NCI-H1436 treated with DMSO at 0.1 percent for 48 hours (cell line): ENCODE measurements around the gene CAMKMT.
A peak's percentile ranks its signal among the peaks of the same experiment; 100 is the strongest.

Experiments
- DNase-seq: peaks from one replicate; lab custom pipeline; 2025; lab: John Stamatoyannopoulos, UW

Gene CAMKMT

DNA sequence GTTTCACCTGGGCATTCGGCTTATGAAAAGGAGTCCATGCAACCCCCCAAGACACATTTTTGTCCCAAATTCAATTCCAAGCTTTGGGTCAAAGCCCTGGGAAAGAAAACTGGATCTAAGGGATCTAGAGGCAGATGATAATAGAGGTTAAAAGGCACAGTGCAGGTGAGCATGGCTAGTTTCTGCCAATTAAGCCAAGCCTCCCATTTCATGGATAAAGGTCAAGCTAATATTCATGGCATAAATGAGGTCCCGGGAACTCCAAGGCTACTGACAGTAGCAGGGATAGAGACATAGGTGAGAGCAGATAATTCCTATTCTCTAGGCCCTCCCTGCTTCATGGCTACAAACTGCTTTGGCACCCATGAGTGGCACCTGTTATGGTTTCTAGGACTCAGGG lies 83.1 kb downstream of the CAMKMT start:
- no peak for DNase-seq

DNA sequence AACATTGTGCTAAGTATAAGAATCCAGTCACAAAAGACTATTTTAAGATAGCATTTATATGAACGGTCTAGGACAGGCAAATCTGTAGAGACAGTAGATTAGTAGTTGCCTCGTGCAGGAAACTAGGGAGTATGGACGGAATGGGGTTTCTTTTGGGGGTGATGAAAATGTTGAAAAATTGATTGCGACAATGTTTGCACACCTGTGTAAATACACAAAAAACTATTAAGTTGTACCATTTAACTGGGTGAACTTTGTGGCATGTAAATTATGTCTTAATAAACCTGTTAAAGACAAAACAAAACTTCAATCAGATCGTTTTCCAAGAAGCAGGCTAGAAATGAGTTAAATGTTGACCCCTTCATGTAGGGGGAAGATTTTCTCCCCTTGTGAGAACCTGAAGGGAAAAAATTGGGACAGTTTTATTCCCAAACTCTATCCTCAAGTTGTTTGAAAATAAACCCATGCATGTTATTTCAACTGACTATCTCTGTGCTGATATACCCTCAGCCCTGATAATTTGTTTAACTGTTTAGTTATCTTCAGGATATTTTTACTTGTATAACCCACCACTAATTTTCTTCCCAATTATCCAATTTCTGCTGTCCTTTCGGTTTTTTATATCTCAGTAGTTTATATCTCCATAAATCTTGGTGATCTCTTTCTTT lies 87.2 kb downstream of the CAMKMT start:
- no peak for DNase-seq

- no peak for DNase-seq
These were observed 88.3 kb downstream of the CAMKMT start for GRCh38 chr2:44450082-44450481.

GRCh38 chr2:44450806-44451205 lies 89.1 kb downstream of the CAMKMT start:
- no peak for DNase-seq

- no peak for DNase-seq
These were observed 90.4 kb downstream of the CAMKMT start for GRCh38 chr2:44452069-44452583.

GRCh38 chr2:44453259-44453658 lies 91.5 kb downstream of the CAMKMT start:
- DNase-seq: no peak

DNA sequence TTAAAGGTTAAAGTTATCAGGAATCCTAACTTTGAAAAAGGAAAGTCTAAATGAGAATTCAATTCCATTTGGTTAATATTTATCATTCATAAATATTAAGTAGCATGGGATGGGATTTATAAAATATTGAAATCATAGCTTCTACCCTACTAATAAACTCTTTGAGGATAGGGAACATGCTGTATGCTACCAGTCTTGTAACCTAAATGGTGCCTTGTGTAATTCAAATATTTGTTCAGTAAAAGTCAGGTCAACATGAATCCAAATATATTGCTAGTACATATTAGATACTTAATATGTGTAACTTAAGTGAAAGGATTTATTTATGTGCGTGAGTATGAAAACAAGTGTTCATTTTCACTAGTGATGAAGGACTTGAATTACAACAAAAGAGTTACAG lies 94.1 kb downstream of the CAMKMT start:
- no peak for DNase-seq

- DNase-seq: no peak
These were observed 95.2 kb downstream of the CAMKMT start for GRCh38 chr2:44456946-44457345.

DNA sequence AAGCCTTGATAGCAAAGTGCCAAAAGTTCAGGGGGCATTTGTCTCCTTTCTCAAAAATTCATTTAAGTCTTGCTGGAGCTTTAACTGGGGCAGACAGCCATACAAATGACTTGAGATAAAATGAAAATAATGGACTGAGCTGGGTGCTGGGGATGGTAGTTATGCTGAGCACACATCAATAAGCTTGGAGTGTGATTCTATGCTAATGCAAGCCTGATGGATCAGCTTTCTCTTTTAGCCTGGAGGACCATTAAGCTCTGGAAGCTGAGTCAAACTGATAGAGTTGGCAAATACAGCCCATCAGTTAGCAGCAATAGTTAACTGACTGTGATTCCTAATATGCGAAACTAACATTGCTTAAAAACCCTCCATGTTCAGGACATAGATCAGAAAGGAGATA lies 98.0 kb downstream of the CAMKMT start:
- peak; percentile 54 for DNase-seq

DNA sequence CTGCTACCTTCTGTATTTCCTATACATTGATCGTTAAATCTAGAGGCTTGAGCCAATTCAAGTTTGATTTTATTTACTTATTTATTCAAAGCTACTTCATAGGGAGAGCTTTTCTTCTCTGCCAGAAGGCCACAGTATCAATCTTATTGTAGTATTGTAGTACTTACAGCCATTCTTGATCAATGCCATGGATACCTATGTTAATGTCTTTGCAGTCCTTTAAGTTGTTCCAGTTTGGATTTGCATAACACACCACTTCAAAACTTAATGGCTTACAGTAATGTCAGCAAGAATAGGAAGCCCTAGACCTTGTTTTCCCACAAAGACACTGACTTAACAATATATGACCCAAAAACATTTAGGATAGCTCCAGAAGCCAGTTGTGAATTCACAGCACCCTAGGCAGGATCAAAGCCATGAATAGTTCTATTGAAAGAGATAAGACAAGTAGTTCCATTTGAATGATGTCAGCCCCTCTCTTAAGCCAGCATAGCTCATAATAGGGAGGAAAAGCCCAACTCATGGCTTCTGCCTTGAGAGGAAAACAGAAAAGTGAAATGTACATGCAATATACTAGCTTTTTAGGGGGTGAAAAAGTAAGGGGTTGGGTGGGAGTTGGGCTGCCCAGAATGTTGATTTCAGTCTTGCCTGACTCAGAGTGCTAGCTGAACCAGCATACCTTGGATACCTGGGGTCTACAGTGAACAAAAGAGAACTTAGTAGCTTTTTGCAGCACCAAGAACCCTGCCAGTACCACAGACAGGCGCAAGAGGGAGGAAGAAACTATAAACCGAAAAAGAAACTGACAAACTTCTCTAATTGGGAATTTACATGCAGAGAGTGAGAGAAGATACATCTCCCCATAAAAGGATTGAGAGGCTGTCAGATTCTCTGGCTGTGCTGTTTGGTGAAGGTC lies 101.4 kb downstream of the CAMKMT start:
- DNase-seq: no peak

- no peak for DNase-seq
These were observed 102.7 kb downstream of the CAMKMT start for GRCh38 chr2:44464437-44464836.

- DNase-seq: no peak
These were observed 108.4 kb downstream of the CAMKMT start for GRCh38 chr2:44470151-44470550.

- no peak for DNase-seq
These were observed 116.1 kb downstream of the CAMKMT start for GRCh38 chr2:44477657-44478414.

DNA sequence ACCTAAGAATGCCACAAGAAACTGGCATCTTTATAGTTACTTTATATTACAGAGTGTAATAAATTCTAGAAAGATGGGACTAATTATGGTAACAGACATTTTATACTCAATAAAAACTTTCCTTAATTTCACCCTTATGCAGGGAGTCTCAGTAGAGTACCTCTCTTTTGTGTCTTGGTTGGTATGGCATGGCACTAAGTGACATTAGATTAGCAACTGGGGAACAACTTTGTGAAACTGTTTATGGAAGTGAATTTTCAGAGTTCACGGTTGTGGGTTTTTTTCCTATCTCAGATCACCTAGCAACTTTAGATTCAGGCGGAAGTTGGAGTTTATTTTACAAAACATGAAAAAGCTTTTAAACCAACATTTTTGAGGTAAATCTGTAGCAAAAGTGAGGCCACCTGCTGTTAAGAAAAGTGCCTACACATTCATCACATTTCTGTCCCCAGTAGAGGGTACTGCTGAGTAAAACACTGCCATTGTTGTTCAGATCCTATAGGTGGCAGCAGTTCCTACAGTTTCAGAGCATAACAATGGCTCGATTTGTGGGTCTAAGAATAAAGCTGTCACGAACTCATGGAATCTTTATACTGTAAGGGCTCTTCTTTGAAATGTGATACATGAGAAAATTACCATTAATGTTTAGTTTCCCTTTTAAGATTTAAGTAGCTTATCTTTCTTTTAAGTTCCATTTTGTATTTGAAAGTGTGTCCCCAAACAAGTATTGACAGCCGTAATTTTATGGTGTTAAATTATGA lies 117.6 kb downstream of the CAMKMT start:
- peak; percentile 81 for DNase-seq

- DNase-seq: no peak
These were observed 118.3 kb downstream of the CAMKMT start for GRCh38 chr2:44480068-44480467.

DNA sequence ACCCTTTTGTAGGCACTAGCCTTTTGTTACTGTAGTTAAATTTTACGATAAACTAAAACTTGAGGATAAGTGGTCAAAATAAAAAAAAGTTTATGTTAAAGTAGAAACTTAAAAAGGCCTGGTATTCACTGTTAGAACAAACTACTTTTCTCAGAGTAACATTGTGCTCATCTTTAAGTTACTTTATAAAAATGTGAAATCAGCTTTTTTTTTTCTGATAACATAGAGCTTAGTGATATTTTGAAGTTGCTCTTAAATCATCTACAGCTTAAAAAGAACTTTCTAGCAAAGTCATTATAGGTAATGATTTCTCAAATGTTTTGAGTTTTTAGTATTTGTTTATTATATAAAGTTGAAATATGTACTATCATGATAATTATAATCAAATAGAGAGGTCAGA lies 125.3 kb downstream of the CAMKMT start:
- DNase-seq: no peak

DNA sequence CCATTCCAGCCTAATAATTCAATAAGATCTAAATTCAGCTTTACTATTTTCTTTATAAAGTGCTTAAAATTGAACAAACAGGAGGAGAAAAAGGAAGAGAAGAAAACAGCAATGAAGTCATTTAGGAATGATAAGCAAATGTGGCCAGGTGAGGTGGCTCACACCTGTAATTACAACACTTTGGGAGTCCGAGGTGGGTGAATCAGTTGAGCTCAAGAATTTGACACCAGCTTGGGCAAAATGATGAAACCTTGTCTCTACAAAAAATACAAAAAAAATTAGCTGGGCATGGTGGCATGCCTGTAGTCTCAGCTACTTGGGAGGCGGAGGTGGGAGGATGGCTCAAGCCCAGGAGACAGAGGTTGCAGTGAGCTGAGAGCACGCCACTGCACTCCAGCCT lies 129.0 kb downstream of the CAMKMT start:
- DNase-seq: no peak

DNA sequence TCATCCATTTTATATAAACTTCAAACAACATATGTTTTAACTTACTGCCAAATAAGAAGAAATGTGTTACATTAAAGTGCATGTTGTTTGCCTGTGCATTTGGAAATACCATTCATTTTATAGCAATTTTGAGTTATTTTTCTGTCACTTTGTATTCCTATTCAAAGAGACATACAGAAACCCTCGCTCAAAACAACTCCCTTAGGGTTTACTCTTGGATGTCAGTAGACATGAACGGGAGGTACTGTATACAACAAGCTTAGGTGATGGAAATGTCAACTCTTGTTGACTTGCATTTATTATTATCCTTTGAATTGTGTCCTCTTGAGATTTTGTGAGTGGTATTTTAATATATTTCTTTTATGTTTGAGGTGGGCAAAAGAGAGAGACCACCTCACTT lies 132.3 kb downstream of the CAMKMT start:
- DNase-seq: no peak

DNA sequence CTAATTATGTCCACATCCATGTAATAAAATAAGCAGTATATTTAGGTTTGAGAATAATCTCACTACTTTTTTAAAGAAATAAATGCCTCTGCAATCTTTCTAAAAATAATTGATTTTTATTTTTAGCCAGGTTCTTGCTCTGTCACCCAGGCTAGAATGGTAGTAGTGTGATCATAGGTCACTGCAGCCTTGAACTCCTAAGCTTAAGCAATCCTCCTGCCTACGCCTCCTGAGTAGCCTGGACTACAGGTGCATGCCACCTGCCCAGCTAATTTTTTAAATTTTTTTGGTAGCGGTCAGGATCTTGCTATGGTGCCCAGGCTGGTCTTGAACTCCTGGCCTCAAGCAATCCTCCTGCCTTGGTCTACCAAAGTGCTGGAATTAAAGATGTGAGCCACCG lies 133.3 kb downstream of the CAMKMT start:
- no peak for DNase-seq

- no peak for DNase-seq
These were observed 133.8 kb downstream of the CAMKMT start for GRCh38 chr2:44495544-44495943.

- DNase-seq: no peak
These were observed 134.4 kb downstream of the CAMKMT start for GRCh38 chr2:44496130-44496529.

DNA sequence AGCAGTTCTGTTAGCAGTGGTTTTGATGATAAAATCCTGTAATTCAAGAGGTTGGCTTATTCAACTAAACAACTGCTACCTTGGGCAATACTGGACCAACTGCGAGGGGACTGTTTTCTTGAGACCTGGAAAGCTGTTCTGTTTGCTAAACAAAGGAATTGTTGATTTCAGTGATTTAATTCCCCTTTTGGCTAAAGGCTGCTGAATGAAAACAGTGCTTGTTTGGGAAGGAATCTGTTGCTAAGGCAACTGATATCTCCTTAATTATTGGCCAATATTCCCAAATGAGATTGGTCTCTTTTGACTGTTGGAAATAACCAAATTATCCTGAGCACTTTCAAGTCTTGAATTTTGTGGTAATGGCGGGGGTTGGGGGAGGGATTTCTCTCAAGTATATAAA lies 136.8 kb downstream of the CAMKMT start:
- no peak for DNase-seq
